ENCODE data around the gene DAPK3. TPM values are rescaled to one million over a fixed set of nuclear protein-coding genes. Genes with fewer than 3 reads are reported as not detected.

Gene DAPK3
- total RNA-seq, 1 experiment from 2014 or later, result 121 TPM

DNA sequence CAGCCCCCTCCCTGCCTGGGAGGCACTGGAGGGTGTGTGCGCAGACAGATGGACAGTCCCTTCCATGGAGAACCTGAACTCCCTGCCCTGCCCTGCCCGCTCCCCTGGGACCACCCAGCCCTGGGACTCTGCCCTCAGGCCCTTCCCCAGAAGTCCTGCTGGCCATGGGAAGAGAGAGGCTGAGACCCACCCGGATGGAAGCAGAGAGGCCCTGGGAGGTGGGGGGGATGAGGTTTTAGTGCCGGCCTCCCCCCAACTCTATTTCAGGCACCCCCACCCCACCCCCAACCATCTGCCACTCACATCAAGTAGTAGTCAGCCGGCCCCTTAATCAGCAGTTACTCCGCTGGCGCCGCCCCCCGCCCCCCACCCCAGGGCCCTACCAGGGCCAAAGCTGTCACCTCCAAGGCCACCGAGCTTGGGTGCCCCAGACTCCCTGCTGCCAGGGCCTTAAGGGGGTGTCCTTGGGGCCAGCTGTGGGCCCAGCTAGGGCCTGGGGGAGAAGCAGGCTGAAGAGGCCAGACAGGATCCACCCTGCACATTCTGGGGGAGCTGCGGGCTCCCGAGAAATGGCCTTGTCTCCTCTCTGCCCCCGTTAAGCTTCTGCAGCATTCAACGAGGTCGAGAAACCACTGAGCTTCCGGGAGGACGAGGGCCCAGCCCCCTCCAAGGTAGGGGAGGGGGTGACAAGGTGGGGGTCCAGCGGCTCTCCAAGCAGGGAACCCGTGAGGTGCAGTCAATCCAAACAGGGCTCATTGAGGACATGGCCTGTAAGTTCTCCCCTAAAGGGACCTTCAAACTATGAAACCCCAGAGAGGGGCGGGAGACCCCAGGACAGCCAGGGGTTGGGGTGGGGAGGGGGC, 20.7 kb downstream of the DAPK3 start:
- H4K5ac ChIP-seq (ENCODE audit: insufficient read length, low read depth, low read length), result no peak overlapping the region
- peaks cover 3 to 17% of the 10 kb centered on the region in 2 experiments; a peak in 3 of 4 replicates for H3K4me1 Mint-ChIP-seq
- H3K4me3 Mint-ChIP-seq, result no peak overlapping the region

More for the DNA sequence above, 20.7 kb downstream of the DAPK3 start:
- Histone ChIP-seq H3K79me2 (ENCODE audit: insufficient read depth, low read length) (no peaks in the 10 kb centered on the region), H4K20me1 (ENCODE audit: control insufficient read depth, insufficient read depth, insufficient read length) (no peaks in the 10 kb centered on the region), H3K14ac (ENCODE audit: insufficient read depth, low read length) (peak overlapping the region; percentile 66; the same call in 1 of the 2 replicates), H3K18ac (ENCODE audit: insufficient read length, low read depth, low read length) (no peak overlapping the region), H4K8ac (replicated peaks; ENCODE audit: insufficient read length, low read depth, low read length) (no peak overlapping the region), H2AK5ac (ENCODE audit: insufficient read length, low read length) (no peak overlapping the region), H3K9me3 (ENCODE audit: control insufficient read depth, low read depth, low read length) (no peaks in the 10 kb centered on the region), H2BK5ac (ENCODE audit: insufficient read length, low read length) (no peak overlapping the region), H3T11ph (ENCODE audit: low read length) (no peak overlapping the region), H2BK12ac (ENCODE audit: insufficient read length, low read depth, low read length) (no peak overlapping the region), H4K91ac (ENCODE audit: insufficient read length, low read depth, low read length) (no peak overlapping the region), H3K9ac (ENCODE audit: extremely low read depth, insufficient read length, low read length) (no peak overlapping the region), H3K79me1 (ENCODE audit: insufficient read depth, low read depth, low read length, poor library complexity, severe bottlenecking) (no peaks in the 10 kb centered on the region), H2BK120ac (ENCODE audit: low read depth, low read length, poor library complexity, severe bottlenecking) (no peak overlapping the region), H2BK20ac (ENCODE audit: low read depth, low read length, poor library complexity, severe bottlenecking) (no peak overlapping the region), H3K27me3 (ENCODE audit: insufficient read depth, low read length) (no peaks in the 10 kb centered on the region), H3K23me2 (ENCODE audit: insufficient read length, low read depth, low read length, poor library complexity, severe bottlenecking) (no peaks in the 10 kb centered on the region), H3K27ac (ENCODE audit: insufficient read length, low read depth, low read length) (no peak overlapping the region), H3K56ac (ENCODE audit: insufficient read length, low read depth, low read length) (no peak overlapping the region), H2BK15ac (ENCODE audit: low read depth, low read length) (no peak overlapping the region; the same call in 1 of the 2 replicates), H3K4me2 (ENCODE audit: insufficient read depth, insufficient read length, low read length) (no peak overlapping the region), H3K23ac (ENCODE audit: insufficient read length, low read depth, low read length) (no peak overlapping the region), H2AFZ (ENCODE audit: low read length) (no peak overlapping the region), H3K4me1 (ENCODE audit: insufficient read depth, low read length) (no peaks in the 10 kb centered on the region), H3K4ac (ENCODE audit: low read depth, low read length) (no peak overlapping the region)
- Mint-ChIP-seq H3K9me3 (no peaks in the 10 kb centered on the region), H3K36me3 (ENCODE audit: insufficient read depth in 1 of 3, low read depth in 3 of 3) (peaks cover 0 to 5% (median 0%) of the 10 kb centered on the region in 3 experiments; a peak in 3 of 7 replicates), H3K27me3 (ENCODE audit: low read depth) (no peaks in the 10 kb centered on the region; the same call in 1 of the 2 replicates), H3K27ac (no peak overlapping the region)
- DNase-seq, result no peak
- TF ChIP-seq, protein P1, sequence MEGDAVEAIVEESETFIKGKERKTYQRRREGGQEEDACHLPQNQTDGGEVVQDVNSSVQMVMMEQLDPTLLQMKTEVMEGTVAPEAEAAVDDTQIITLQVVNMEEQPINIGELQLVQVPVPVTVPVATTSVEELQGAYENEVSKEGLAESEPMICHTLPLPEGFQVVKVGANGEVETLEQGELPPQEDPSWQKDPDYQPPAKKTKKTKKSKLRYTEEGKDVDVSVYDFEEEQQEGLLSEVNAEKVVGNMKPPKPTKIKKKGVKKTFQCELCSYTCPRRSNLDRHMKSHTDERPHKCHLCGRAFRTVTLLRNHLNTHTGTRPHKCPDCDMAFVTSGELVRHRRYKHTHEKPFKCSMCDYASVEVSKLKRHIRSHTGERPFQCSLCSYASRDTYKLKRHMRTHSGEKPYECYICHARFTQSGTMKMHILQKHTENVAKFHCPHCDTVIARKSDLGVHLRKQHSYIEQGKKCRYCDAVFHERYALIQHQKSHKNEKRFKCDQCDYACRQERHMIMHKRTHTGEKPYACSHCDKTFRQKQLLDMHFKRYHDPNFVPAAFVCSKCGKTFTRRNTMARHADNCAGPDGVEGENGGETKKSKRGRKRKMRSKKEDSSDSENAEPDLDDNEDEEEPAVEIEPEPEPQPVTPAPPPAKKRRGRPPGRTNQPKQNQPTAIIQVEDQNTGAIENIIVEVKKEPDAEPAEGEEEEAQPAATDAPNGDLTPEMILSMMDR (conservative IDR thresholded peaks at IDR 0.05), result no peak
- WGBS (ENCODE audit: extremely low coverage, insufficient read length, low lambda C conversion rate), result no CpG with 5 or more reads among the region's 20 CpGs
